Uterus (tissue), 4 donors: ENCODE measurements around the gene DDX24. TPM values are rescaled to one million over a fixed set of nuclear protein-coding genes. Genes with fewer than 3 reads are reported as not detected.

Source experiments
- DNase-seq, 2 donors: peaks; one replicate each; pipeline ENCODE4 v3.0.0-alpha.2; 2019 to 2020
- H3K27ac ChIP-seq, 2 donors: fragments of 200-600 bp; sonication (generic); 1 replicate in 1 of 2; 2 replicates in 1 of 2; pipeline ENCODE4 v1.5.1; 2016 to 2018
- H3K27me3 ChIP-seq, 2 donors: fragments of 200-600 bp; sonication (generic); one replicate each; pipeline ENCODE4 v1.5.1; 2018 to 2019; ENCODE audit warnings: control low read depth in 1 of 2
- H3K36me3 ChIP-seq, 2 donors: fragments of 200-600 bp; sonication (generic); one replicate each; pipeline ENCODE4 v1.5.1; 2019; ENCODE audit warnings: control low read depth in 1 of 2
- H3K4me1 ChIP-seq, 2 donors: fragments of 200-600 bp; sonication (generic); one replicate each; pipeline ENCODE4 v1.5.1; 2018 to 2019; ENCODE audit warnings: control low read depth in 1 of 2
- H3K4me3 ChIP-seq, 2 donors: fragments of 200-600 bp; sonication (generic); 1 replicate in 1 of 2; 2 replicates in 1 of 2; pipeline ENCODE4 v1.5.1; 2018 to 2019; ENCODE audit warnings: mild to moderate bottlenecking in 1 of 2
- H3K9me3 ChIP-seq, 2 donors: fragments of 200-600 bp; sonication (generic); one replicate each; pipeline ENCODE4 v1.5.1; 2019; ENCODE audit warnings: control low read depth in 1 of 2
- CTCF ChIP-seq, 4 experiments: fragments of 200-600 bp in 2 of 4; fragments of 450-650 bp in 2 of 4; sonication (generic) in 2 of 4; IDR thresholded peaks; one replicate each; pipeline ENCODE4 v1.5.1; 2016 to 2019; ENCODE audit warnings: antibody characterized with exemption in 4 of 4, mild to moderate bottlenecking in 2 of 4, moderate library complexity in 1 of 4
- POLR2A ChIP-seq, 2 donors: fragments of 450-650 bp; IDR thresholded peaks; one replicate each; pipeline ENCODE4 v1.6.1; 2016; ENCODE audit warnings: antibody characterized with exemption in 2 of 2, mild to moderate bottlenecking in 1 of 2, moderate library complexity in 1 of 2
- intact Hi-C: fragments of 100-400 bp; cut with DNase I; formaldehyde crosslinking; loops from one replicate; pipeline ENCODE4 v1.15.1; 2023; ENCODE audit warnings: low total_unique reads
- total RNA-seq, 4 donors: library from RNA; depleted of rRNA in 3 of 4; stranded (reverse); fragments of >200 nt in 3 of 4; gene quantifications; one replicate each; pipeline versions ENCODE4 v1.1.0 to v1.2.4, GENCODE V29; 2014 to 2023
- donor health status: DM: yes; HTN: yes; CAD: no.

The DDX24 gene, protein sequence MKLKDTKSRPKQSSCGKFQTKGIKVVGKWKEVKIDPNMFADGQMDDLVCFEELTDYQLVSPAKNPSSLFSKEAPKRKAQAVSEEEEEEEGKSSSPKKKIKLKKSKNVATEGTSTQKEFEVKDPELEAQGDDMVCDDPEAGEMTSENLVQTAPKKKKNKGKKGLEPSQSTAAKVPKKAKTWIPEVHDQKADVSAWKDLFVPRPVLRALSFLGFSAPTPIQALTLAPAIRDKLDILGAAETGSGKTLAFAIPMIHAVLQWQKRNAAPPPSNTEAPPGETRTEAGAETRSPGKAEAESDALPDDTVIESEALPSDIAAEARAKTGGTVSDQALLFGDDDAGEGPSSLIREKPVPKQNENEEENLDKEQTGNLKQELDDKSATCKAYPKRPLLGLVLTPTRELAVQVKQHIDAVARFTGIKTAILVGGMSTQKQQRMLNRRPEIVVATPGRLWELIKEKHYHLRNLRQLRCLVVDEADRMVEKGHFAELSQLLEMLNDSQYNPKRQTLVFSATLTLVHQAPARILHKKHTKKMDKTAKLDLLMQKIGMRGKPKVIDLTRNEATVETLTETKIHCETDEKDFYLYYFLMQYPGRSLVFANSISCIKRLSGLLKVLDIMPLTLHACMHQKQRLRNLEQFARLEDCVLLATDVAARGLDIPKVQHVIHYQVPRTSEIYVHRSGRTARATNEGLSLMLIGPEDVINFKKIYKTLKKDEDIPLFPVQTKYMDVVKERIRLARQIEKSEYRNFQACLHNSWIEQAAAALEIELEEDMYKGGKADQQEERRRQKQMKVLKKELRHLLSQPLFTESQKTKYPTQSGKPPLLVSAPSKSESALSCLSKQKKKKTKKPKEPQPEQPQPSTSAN
- total RNA-seq, result 100 to 1,000 TPM in 3 of 4 donors, 10 to 100 TPM in 1; 55.6 to 223 (median 116) TPM

GRCh38 chr14:94080621-94081385 is at the start of gene DDX24, which contains the start of gene IFI27L1:
TSS of gene DDX24 (minus strand) at chr14:94081202. CDS start at chr14:94079742, 1,460 bp downstream.
TSS of gene IFI27L1 (plus strand) at chr14:94081310. CDS start at chr14:94096938, 15,628 bp downstream.
- no peaks in the 10 kb centered on the region for H3K36me3 ChIP-seq
- intact Hi-C loops, result no loop called here
- peak within 1 kb of the TSS; percentile 94 to 99 for H3K4me3 ChIP-seq
- H3K27me3 ChIP-seq, result no peaks in the 10 kb centered on the region
- H3K9me3 ChIP-seq, result no peaks in the 10 kb centered on the region
- H3K4me1 ChIP-seq, result peaks cover 0 to 7% of the 10 kb centered on the region in 2 donors
- peak within 1 kb of the TSS; percentile 89 to 91 for H3K27ac ChIP-seq
- DNase-seq, result peak; percentile 97
- TF ChIP-seq CTCF (IDR thresholded peaks at IDR 0.05) (no peak), POLR2A (IDR thresholded peaks at IDR 0.05) (peak; percentile 97)

DNA sequence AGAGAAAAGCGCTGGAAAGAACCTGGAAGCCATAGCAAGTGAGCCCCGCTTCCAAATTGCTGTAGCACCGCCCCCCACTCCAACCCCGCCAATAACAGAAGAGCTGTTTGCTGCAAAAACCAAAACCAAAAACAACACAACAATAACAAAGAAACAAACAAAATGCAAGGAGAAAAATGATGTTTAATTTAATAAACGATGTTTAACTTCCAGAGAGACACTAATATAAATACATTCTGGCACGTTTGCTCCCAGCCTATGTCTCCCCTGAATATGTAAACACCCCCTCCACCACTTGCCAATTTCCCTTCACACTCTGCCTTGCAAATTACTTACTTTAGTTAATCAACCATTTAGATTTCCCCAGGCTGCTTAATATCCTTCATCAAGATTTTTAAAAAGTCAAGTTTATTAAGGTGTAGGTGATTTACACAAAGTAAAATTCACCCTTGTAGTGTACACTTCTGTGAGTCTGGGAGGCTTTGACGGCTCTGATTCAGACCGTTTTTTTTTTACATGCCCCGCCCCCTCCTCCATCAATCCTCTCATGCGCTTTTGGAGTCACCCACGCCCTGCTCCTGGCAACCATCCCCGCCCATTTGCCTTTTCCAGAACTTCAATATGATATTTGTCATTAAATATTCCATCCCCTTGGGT is 48.9 kb upstream of the DDX24 start:
- intact Hi-C loops, result no loop called here
- H3K27ac ChIP-seq, result peak overlapping the region; percentile 89 to 92

GRCh38 chr14:94129111-94129757 is 48.2 kb upstream of the DDX24 start, which contains the start of gene IFI27L2:
TSS of gene IFI27L2 (minus strand) at chr14:94129604. CDS start at chr14:94129564, 40 bp downstream.
- H3K4me3 ChIP-seq, result peak within 1 kb of the TSS; percentile 31 to 48
- TF ChIP-seq CTCF (IDR thresholded peaks at IDR 0.05) (peak in 3 of 4 experiments; percentile 28 to 48 (median 31)), POLR2A (IDR thresholded peaks at IDR 0.05) (peak in 1 of 2 donors; percentile 38)
- no peaks in the 10 kb centered on the region for H3K27me3 ChIP-seq
- H3K27ac ChIP-seq, result peak within 1 kb of the TSS; percentile 89 to 92
- H3K9me3 ChIP-seq, result no peaks in the 10 kb centered on the region
- peaks cover 0 to 3% of the 10 kb centered on the region in 2 donors for H3K4me1 ChIP-seq
- peak; percentile 73 to 79 for DNase-seq
- intact Hi-C loops, result no loop called here
- no peaks in the 10 kb centered on the region for H3K36me3 ChIP-seq

More for the DNA sequence above, 48.9 kb upstream of the DDX24 start:
- no peak for TF ChIP-seq POLR2A (IDR thresholded peaks at IDR 0.05)
- TF ChIP-seq CTCF (IDR thresholded peaks at IDR 0.05), result no peak
- no peaks in the 10 kb centered on the region for H3K27me3 ChIP-seq
- DNase-seq, result peak; percentile 51 to 67
- H3K9me3 ChIP-seq, result no peaks in the 10 kb centered on the region
- peaks cover 0 to 3% of the 10 kb centered on the region in 2 donors for H3K4me1 ChIP-seq
- H3K36me3 ChIP-seq, result no peaks in the 10 kb centered on the region
- peak overlapping the region; percentile 31 to 48 for H3K4me3 ChIP-seq

- no peak overlapping the region for H3K4me3 ChIP-seq
- no peaks in the 10 kb centered on the region for H3K36me3 ChIP-seq
- DNase-seq, result no peak
- H3K9me3 ChIP-seq, result no peaks in the 10 kb centered on the region
- intact Hi-C loops, result no loop called here
- H3K27ac ChIP-seq, result peak overlapping the region; percentile 89 to 92
- no peaks in the 10 kb centered on the region for H3K27me3 ChIP-seq
- no peak for TF ChIP-seq POLR2A (IDR thresholded peaks at IDR 0.05)
- TF ChIP-seq CTCF (IDR thresholded peaks at IDR 0.05), result no peak
- H3K4me1 ChIP-seq, result peaks cover 0 to 3% of the 10 kb centered on the region in 2 donors
Measured at GRCh38 chr14:94128216-94128839, 47.3 kb upstream of the DDX24 start.
